Activated naive CD4-positive, alpha-beta T cell treated with anti-CD3 and anti-CD28 coated beads for 36 hours (primary cell): ENCODE measurements around the gene FEM1A. TPM values are rescaled to one million over a fixed set of nuclear protein-coding genes. Genes with fewer than 3 reads are reported as not detected.
"Not testable (repeated sequence)": the region's sequence is repeated elsewhere in the genome, so short reads cannot be mapped to it uniquely, and the experiment has no call there.

Experiments used
- CTCF ChIA-PET: fragments of 350-600 bp; sonication (Branson Sonifier 250); formaldehyde crosslinking; loops from one replicate; lab custom pipeline; 2021; ENCODE audit warnings: antibody characterized with exemption; lab: Charles Lee
- DNase-seq: peaks from one replicate; pipeline ENCODE4 v3.0.0-alpha.2; 2020
- H3K27ac Mint-ChIP-seq: one replicate; pipeline ENCODE4 v1.8.0; 2021; ENCODE audit warnings: mild to moderate bottlenecking, mixed read lengths
- H3K27me3 Mint-ChIP-seq: one replicate; pipeline ENCODE4 v1.8.0; 2021; ENCODE audit warnings: low read depth, mixed read lengths
- H3K36me3 Mint-ChIP-seq: one replicate; pipeline ENCODE4 v1.8.0; 2021; ENCODE audit warnings: low read depth, mixed read lengths
- H3K4me1 Mint-ChIP-seq: one replicate; pipeline ENCODE4 v1.8.0; 2021; ENCODE audit warnings: low read depth, mixed read lengths
- H3K4me3 Mint-ChIP-seq: one replicate; pipeline ENCODE4 v1.8.0; 2021; ENCODE audit warnings: mild to moderate bottlenecking, moderate library complexity, mixed read lengths
- H3K9me3 Mint-ChIP-seq: one replicate; pipeline ENCODE4 v1.8.0; 2021; ENCODE audit warnings: mixed read lengths
- intact Hi-C: fragments of 100-400 bp; cut with micrococcal nuclease; formaldehyde crosslinking; loops from one replicate; pipeline ENCODE4 v1.15.1; 2023
- total RNA-seq, 2 experiments: library from RNA; stranded (reverse); gene quantifications; one replicate each; pipeline ENCODE4 v1.2.3, GENCODE V29; 2021

FEM1A gene, protein sequence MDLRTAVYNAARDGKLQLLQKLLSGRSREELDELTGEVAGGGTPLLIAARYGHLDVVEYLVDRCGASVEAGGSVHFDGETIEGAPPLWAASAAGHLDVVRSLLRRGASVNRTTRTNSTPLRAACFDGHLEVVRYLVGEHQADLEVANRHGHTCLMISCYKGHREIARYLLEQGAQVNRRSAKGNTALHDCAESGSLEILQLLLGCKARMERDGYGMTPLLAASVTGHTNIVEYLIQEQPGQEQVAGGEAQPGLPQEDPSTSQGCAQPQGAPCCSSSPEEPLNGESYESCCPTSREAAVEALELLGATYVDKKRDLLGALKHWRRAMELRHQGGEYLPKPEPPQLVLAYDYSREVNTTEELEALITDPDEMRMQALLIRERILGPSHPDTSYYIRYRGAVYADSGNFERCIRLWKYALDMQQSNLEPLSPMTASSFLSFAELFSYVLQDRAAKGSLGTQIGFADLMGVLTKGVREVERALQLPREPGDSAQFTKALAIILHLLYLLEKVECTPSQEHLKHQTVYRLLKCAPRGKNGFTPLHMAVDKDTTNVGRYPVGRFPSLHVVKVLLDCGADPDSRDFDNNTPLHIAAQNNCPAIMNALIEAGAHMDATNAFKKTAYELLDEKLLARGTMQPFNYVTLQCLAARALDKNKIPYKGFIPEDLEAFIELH
- 1 to 10 TPM; 8.1 to 9.1 TPM for total RNA-seq

DNA sequence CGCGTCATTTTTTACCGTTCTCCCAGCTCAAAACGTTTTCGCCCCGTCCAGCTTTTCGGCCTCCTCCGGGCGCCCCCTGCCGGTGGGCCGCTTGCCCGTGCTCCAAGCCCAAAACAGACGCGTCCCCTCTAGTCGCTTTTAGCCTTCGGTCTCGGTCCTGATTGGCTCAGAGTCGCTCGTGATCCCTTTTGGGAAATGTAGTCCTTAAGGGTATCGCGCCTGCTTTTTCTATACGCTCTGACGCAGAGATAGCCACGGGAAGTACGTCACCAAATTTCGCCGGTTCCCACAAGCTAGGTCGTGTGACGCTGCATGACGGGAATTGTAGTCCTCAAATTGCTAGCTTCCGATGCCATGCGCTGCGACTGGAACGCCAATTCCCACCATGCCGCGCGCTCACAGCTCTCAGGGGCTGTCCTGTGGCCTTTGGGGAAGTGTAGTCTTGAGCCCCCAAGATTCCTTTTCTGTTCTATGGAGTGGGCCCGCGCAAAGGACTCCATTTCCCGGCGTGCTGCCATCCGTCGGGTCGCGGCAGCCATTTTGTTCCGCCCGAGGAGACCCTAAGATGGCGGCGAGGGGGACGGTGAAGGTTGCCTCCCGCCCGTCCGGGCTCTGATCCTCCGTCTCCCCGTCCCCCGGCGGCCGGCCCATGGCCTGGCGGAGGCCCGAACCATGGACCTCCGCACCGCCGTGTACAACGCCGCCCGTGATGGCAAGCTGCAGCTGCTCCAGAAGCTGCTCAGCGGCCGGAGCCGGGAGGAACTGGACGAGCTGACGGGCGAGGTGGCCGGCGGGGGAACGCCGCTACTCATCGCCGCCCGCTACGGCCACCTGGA, at the start of gene FEM1A:
Gene FEM1A (plus strand): TSS at position 552 of the 836 bp plus-strand sequence. CDS start 121 bp downstream, at position 673.
- Mint-ChIP-seq H3K36me3 (peaks cover 21% of the 10 kb centered on the region), H3K27ac (peak within 1 kb of the TSS; percentile 88), H3K9me3 (no peaks in the 10 kb centered on the region), H3K4me1 (peaks cover 39% of the 10 kb centered on the region), H3K4me3 (peak within 1 kb of the TSS; percentile 80), H3K27me3 (no peaks in the 10 kb centered on the region)
- DNase-seq: peak; percentile 100
- intact Hi-C loops: loop anchor here (1.0 to 10.0 kb wide), 11 partner anchors 22 to 999 kb away; partner anchors contain the start of genes CHAF1A, HDGFL2, MPND and MYDGF
- CTCF ChIA-PET: interaction anchor here (0.6 to 4.0 kb wide), 28 partner anchors 9 to 804 kb away, joined by 3 to 34 read pairs (median 3); partner anchors contain the start of genes DPP9 and PLIN3

DNA sequence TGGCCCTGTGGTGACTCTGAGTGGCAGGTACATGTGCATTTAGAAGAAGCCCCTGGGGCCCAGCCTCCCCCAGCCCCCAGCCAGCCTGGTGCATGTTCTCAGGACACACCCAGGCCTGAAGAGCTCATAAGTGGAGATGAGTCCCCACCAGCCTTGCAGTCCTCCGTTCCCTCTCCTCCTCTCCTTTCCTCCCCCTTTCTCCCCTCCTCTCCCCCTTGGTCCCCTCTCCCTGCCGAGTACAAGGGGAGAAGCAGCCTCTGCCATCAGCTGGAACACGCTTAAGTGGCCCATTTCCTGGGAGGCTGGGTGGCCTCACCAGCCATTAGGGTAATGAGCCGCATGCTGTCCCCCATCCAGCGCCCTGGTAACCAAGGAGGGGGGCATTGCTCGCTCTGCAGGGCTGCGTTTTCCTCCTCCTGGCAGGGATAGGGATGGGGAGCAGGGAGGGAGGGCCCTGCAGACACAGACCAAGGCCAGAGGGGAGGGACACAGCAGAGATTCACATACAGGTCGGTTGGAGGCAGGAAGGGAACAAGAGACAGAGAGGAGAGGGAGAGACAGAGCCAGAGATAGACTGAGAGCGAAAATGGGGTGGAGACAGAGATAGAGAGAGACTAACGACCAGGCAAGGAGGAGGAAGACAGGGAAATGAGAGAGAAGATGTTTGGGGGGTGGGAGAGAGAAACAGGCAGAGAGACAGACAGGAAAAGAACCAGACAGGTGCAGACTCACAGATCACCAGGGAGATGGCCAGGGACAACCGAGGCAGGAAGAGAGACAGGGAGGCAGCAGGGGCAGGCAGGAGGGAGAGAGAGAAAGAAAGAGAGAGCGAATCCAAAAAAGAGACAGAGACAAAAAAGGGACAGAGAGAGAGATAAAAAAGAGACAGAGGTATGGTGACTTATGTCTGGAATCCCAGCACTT, 48.5 kb upstream of the FEM1A start:
- H3K36me3 Mint-ChIP-seq: no peaks in the 10 kb centered on the region
- intact Hi-C loops: no loop called here
- H3K27ac Mint-ChIP-seq: no peak overlapping the region
- no peak overlapping the region for H3K4me3 Mint-ChIP-seq
- H3K4me1 Mint-ChIP-seq: peaks cover 3% of the 10 kb centered on the region
- H3K9me3 Mint-ChIP-seq: no peaks in the 10 kb centered on the region
- no peak for DNase-seq
- CTCF ChIA-PET: no interaction called here
- H3K27me3 Mint-ChIP-seq: peaks cover 5% of the 10 kb centered on the region

DNA sequence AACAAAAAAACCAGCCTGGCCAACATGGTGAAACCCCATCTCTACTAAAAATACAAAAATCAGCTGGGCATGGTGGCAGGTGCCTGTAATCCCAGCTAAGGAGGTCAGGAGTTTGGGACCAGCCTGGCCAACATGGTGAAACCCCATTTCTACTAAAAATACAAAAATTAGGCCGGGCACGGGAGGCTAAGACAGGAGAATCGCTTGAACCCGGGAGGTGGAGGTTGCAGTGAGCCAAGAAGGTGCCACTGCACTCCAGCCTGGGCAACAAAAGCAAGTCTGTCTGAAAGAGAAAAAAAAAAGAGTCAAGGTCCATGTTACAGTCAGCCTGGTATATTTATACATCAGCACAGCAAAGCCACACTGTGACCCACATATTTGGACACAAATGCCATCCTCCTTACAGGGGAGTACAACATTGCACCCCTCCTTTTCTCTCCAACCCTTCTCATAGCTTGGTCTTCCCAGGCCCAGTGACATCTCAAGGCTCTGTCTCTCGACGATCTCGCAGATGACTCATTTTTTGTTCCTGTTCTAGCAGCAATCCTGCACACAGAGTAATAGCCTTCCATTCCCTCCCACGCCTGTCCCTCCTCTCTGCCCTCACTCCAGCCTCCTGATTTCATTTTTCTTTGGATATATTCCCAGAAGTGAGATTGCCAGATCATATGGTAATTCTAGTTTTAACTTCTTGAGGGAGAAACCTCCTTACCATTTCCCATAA, 46.9 kb upstream of the FEM1A start:
- CTCF ChIA-PET: no interaction called here
- H3K36me3 Mint-ChIP-seq: no peaks in the 10 kb centered on the region
- H3K27ac Mint-ChIP-seq: no peak overlapping the region
- H3K27me3 Mint-ChIP-seq: peaks cover 11% of the 10 kb centered on the region
- no peaks in the 10 kb centered on the region for H3K9me3 Mint-ChIP-seq
- peaks cover 3% of the 10 kb centered on the region for H3K4me1 Mint-ChIP-seq
- no peak for DNase-seq
- H3K4me3 Mint-ChIP-seq: no peak overlapping the region
- intact Hi-C loops: no loop called here

DNA sequence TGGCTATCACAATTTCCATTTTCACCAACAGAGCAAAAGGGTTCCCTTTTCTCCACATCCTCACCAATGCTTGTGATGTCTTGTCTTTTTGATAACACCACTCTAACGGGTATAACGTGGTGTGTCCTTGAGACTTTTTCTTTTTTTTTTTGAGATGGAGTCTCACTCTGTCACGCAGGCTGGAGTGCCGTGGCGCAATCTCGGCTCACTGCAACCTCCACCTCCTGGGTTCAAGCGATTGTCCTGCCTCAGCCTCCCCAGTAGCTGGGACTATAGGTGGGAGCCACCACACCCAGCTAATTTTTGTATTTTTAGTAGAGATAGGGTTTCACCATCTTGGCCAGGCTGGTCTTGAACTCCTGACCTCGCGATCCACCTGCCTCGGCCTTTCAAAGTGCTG, 46.4 kb upstream of the FEM1A start:
- intact Hi-C loops, H3K9me3 Mint-ChIP-seq, H3K27ac Mint-ChIP-seq, H3K4me3 Mint-ChIP-seq, DNase-seq, H3K36me3 Mint-ChIP-seq, CTCF ChIA-PET, H3K4me1 Mint-ChIP-seq: not testable (repeated sequence)
- peaks cover 14% of the 10 kb centered on the region for H3K27me3 Mint-ChIP-seq

DNA sequence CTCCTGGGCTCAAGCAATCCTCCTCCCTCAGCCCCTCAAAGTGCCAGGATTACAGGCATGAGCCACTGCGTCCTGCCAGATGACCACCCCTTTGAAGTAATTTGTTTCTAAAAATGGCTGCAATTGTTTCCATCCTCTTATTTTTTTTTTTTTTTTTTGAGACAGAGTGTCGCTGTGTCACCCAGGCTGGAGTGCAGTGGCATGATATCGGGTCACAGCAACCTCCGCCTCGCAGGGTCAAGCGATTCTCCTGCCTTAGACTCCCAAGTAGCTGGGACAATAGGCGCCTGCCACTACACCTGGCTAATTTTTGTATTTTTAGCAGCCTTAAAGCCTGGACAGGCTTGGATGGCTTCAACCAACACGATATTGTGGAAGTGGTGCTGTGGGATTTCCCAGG, 45.5 kb upstream of the FEM1A start:
- no peaks in the 10 kb centered on the region for H3K36me3 Mint-ChIP-seq
- H3K9me3 Mint-ChIP-seq: no peaks in the 10 kb centered on the region
- peaks cover 14% of the 10 kb centered on the region for H3K27me3 Mint-ChIP-seq
- no peak for DNase-seq
- H3K4me3 Mint-ChIP-seq: no peak overlapping the region
- intact Hi-C loops: no loop called here
- CTCF ChIA-PET: interaction anchor here (0.6 kb wide), 1 partner anchor 9 kb away, joined by 3 read pairs; no protein-coding TSS in a partner anchor
- no peak overlapping the region for H3K27ac Mint-ChIP-seq
- peaks cover 3% of the 10 kb centered on the region for H3K4me1 Mint-ChIP-seq

DNA sequence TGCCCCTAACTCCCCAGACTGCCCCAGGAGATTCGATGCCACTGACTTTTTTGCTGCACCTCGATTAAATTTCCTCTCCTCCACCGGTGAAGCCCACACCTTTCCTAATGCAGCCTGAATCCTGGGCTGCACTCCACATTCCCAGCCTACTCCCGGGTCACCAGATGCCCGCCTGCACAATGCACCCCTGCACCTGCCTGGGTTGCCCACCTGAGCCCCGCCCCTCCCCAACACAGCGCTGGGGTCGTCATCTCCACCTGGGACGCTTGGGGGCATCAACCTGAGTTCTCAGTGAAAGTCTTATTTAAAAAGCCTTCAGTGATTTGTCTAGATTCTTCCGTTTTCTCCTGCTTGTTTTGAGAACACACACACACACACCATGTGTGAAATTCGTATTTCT, 43.3 kb upstream of the FEM1A start:
- Mint-ChIP-seq H3K36me3 (no peaks in the 10 kb centered on the region), H3K27me3 (peaks cover 11% of the 10 kb centered on the region), H3K4me1 (peaks cover 3% of the 10 kb centered on the region), H3K4me3 (no peak overlapping the region), H3K9me3 (no peaks in the 10 kb centered on the region), H3K27ac (no peak overlapping the region)
- CTCF ChIA-PET: no interaction called here
- intact Hi-C loops: no loop called here
- no peak for DNase-seq

DNA sequence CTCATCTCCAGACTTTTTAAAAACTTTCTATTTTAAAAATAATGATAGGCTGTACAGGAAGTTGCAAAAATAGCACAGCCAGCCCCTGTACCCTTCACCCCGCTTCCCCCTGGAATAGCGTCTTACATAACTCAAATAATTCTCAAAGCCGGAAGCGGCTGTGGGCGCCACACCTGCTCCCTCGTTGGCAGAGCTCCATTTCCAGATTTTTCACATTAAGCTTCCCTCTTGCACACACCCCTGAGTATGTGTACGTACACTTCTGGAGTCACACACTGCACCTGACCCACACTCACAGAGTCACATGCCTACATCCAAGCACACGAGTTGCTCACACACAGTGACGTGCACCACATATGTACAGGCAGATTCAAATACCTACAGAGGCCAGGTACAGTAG, 42.9 kb upstream of the FEM1A start:
- H3K36me3 Mint-ChIP-seq: no peaks in the 10 kb centered on the region
- H3K27ac Mint-ChIP-seq: no peak overlapping the region
- peaks cover 3% of the 10 kb centered on the region for H3K4me1 Mint-ChIP-seq
- intact Hi-C loops: no loop called here
- DNase-seq: no peak
- CTCF ChIA-PET: no interaction called here
- peaks cover 11% of the 10 kb centered on the region for H3K27me3 Mint-ChIP-seq
- no peak overlapping the region for H3K4me3 Mint-ChIP-seq
- H3K9me3 Mint-ChIP-seq: no peaks in the 10 kb centered on the region

DNA sequence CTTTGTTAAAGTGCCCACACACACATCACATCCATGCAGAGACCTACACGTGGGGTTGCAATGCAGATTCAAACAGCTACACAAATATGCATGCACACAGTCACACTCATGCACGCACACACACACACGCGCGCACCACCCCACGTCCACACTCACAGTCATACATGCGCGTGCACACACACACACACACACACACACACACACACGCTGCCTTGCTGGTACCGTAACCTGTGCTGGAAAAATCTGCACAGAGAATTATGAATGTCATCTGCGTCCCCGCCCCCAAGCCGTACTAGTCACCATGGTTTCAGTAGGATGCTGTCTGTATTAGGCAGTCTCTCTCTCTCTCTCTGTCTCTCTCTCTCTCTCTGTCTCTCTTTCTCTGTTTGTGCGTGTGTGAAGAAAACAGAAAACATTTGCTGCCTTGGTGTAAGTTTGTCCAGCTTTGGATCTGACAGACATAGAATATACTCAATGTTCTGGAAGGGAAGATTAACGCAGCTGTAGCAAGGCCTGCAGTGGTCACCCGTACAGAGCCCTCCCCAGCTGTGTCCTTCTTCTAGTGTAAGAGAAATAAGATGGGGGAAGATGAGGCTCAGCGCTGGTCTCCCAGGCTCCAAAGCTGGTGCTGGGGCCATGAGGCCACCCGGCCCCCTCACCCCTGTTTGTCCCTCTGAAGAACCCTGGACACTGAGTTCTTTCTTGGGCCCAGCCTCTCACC, 41.5 kb upstream of the FEM1A start:
- H3K27ac Mint-ChIP-seq: no peak overlapping the region
- H3K4me3 Mint-ChIP-seq: no peak overlapping the region
- no peaks in the 10 kb centered on the region for H3K4me1 Mint-ChIP-seq
- intact Hi-C loops: no loop called here
- CTCF ChIA-PET: interaction anchor here (0.8 kb wide), 1 partner anchor 18 kb away, joined by 3 read pairs; no protein-coding TSS in a partner anchor
- H3K9me3 Mint-ChIP-seq: no peaks in the 10 kb centered on the region
- DNase-seq: no peak
- no peaks in the 10 kb centered on the region for H3K36me3 Mint-ChIP-seq
- H3K27me3 Mint-ChIP-seq: peaks cover 13% of the 10 kb centered on the region

DNA sequence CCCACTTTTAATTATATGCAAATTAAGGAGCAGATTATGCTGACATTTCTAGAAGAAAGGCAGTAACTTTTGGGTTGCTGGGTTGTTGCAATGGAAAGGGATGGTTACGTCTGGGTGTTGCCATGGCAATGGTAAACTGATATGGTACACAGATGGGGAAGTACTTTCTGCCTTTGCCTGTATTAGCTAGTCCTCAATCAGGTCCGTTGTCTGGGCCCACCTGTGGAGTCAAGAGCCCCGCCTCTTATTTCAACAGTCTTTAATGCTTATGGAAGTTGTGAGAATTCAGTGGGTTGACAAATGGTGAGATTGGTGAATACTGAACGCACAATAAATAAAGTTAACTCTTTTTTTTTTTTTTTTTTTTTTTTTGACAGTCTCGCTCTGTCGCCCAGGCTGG, 37.3 kb upstream of the FEM1A start:
- no peak for DNase-seq
- intact Hi-C loops: no loop called here
- H3K27me3 Mint-ChIP-seq: peaks cover 13% of the 10 kb centered on the region
- no peaks in the 10 kb centered on the region for H3K4me1 Mint-ChIP-seq
- H3K4me3 Mint-ChIP-seq: no peak overlapping the region
- CTCF ChIA-PET: no interaction called here
- H3K27ac Mint-ChIP-seq: no peak overlapping the region
- H3K9me3 Mint-ChIP-seq: no peaks in the 10 kb centered on the region
- H3K36me3 Mint-ChIP-seq: no peaks in the 10 kb centered on the region

DNA sequence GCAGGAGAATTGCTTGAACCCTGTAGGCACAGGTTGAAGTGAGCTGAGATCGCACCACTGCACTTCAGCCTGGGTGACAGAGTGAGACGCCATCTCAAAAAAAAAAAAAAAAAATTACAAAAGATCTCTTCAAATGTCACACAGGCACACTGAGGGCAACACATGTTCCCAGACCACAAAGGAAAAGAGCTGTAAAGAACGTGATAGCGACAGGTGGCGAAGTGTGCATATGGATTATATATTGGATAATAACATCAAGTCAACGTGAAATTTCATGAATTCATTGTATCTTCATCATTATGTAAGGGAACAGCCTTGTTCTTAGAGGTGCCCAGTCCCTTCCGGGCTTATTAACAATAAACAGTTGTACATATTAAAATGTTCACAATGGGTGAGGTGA, 36.1 kb upstream of the FEM1A start:
- intact Hi-C loops: no loop called here
- no peak for DNase-seq
- H3K36me3 Mint-ChIP-seq: no peaks in the 10 kb centered on the region
- no peaks in the 10 kb centered on the region for H3K9me3 Mint-ChIP-seq
- H3K27me3 Mint-ChIP-seq: peaks cover 17% of the 10 kb centered on the region
- no peak overlapping the region for H3K4me3 Mint-ChIP-seq
- H3K4me1 Mint-ChIP-seq: peaks cover 3% of the 10 kb centered on the region
- CTCF ChIA-PET: interaction anchor here (0.7 kb wide), 1 partner anchor 10 kb away, joined by 3 read pairs; no protein-coding TSS in a partner anchor
- H3K27ac Mint-ChIP-seq: no peak overlapping the region
